Stimulated activated effector memory CD8-positive, alpha-beta T cell treated with anti-CD3 and anti-CD28 coated beads, Interleukin-12 subunit alpha, Interleukin-12 subunit beta, amount 100 ng/mL, for 72 hours (primary cell): Measurements from ENCODE around the gene PCDHGC3.

Experiments
- ATAC-seq: fragments of 150-1000 bp; cut with Tn5 transposase; 2 replicates; pipeline ENCODE4 v1.10.0; 2021
- DNase-seq, 2 donors: peaks; one replicate each; pipeline ENCODE4 v3.0.0; 2021 to 2022; ENCODE audit warnings: low spot score in 2 of 2
- H3K27ac Mint-ChIP-seq: one replicate; pipeline ENCODE4 v1.8.0; 2022; ENCODE audit warnings: mild to moderate bottlenecking, mixed read lengths
- H3K36me3 Mint-ChIP-seq: one replicate; pipeline ENCODE4 v1.8.0; 2022; ENCODE audit warnings: mild to moderate bottlenecking, mixed read lengths
- H3K4me1 Mint-ChIP-seq: one replicate; pipeline ENCODE4 v1.8.0; 2022; ENCODE audit warnings: mixed read lengths
- H3K4me3 Mint-ChIP-seq: one replicate; pipeline ENCODE4 v1.8.0; 2022; ENCODE audit warnings: mild to moderate bottlenecking, mixed read lengths
- H3K9me3 Mint-ChIP-seq: one replicate; pipeline ENCODE4 v1.8.0; 2022; ENCODE audit warnings: mixed read lengths

The PCDHGC3 gene

DNA sequence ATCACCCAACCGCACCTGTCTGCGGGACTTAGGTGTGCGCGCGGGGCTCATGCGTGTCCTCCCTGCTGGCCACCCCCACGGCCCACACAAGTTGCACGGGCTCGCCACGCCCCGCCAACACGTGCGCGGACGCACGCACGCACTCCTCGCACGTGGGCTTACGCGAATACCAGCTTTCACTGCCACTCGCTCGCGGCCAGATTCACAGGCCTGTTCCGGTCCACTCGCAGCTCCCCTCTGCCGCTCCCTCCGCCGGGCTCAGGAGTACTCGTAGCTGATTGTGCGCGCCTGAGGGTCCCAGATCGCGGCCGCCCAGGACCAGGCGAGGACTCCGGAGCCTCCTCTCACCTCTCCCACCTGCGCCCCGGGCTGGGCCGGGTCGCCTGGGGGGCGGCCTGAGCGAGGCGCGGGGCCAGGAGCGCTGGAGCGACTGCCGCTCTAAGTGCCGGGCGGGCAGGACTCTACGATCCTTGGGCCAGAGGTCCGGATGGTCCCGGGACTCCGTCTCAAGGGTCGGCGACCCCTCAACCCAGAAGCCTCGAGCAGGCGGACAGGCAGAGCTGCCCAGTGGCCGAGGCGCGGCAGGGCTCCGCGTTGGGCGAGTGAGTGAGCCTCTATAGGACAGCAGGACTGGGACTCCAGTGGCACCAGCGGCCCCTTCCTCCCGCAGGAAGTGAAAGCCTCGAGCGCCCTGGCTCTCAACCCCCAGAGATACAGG, 16.6 kb downstream of the PCDHGC3 start:
- no peak overlapping the region for H3K27ac Mint-ChIP-seq
- no peaks in the 10 kb centered on the region for H3K36me3 Mint-ChIP-seq
- peak overlapping the region; percentile 67 for H3K4me3 Mint-ChIP-seq
- no peaks in the 10 kb centered on the region for H3K9me3 Mint-ChIP-seq
- ATAC-seq (peak; percentile 38), DNase-seq (no peak)
- peaks cover 30% of the 10 kb centered on the region for H3K4me1 Mint-ChIP-seq

DNA sequence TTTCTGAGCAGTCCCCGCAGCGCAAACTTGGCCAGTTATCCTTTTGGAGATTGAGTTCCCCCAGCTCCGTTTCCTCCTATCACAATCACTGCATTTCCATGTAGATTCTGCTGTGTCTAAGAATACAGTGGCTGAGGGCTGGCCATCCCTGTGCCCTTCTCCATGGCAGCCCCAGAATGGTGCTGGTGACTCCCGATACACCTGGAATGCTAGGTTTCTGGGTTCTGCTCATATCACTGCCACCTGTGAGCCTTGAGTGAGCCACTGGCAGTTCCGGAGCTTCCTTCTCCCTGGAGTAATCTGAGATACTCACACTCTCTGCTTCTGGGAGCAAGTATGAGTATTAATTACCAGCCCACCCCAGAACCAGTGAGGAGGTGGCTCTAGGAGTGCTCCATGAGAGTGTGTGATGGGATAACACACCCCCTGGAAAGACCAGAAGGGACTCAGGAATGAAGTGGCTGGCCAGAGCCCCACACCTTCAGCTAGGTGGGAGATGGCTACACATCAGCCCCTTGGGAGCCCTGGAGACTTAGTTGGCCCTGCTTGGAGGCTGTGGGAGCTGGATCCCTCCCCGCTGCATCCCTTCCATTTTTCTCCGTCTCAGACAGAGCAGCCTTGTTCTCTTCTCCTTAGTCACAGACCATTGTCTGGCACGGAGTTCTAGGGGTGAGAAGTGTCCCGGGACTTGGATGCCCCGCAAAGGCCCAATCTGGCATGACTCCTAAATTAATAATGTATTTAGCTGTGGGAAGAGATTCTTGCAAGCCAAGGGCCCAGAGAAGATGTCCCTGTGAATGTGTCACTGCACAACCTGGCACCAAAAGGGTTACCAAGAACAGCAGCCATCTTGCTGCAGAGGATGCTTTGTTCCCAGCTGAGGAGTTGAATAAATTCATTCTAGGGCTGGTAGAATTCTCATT, 18.0 kb downstream of the PCDHGC3 start:
- H3K9me3 Mint-ChIP-seq, result no peaks in the 10 kb centered on the region
- H3K4me1 Mint-ChIP-seq, result peaks cover 30% of the 10 kb centered on the region
- no peak overlapping the region for H3K27ac Mint-ChIP-seq
- no peak overlapping the region for H3K4me3 Mint-ChIP-seq
- ATAC-seq, result no peak
- H3K36me3 Mint-ChIP-seq, result no peaks in the 10 kb centered on the region
- DNase-seq, result no peak

GRCh38 chr5:141494761-141495452, 19.1 kb downstream of the PCDHGC3 start:
- H3K4me1 Mint-ChIP-seq, result peaks cover 30% of the 10 kb centered on the region
- ATAC-seq, result peak; percentile 46
- H3K36me3 Mint-ChIP-seq, result no peaks in the 10 kb centered on the region
- H3K9me3 Mint-ChIP-seq, result no peaks in the 10 kb centered on the region
- no peak overlapping the region for H3K27ac Mint-ChIP-seq
- H3K4me3 Mint-ChIP-seq, result peak overlapping the region; percentile 31
- no peak for DNase-seq

DNA sequence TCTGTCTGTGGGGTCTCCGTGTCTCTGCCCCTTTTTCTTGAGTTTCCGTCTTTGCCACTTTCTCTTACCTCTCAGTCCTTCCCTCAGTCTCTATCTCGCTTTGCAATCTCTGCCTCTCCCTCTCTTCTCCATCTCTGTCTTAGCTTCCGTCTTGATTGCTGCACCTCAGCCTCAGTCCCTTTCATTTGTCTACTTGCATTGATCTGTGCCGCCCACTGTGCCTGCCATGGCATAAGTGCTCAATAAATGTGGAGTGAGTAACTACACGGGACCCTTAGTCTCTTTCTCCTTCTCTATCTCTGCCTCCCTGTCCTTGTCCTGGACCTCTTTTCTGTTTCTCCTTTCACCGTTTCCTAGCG, 19.7 kb downstream of the PCDHGC3 start:
- Mint-ChIP-seq H3K36me3 (no peaks in the 10 kb centered on the region), H3K4me1 (peaks cover 30% of the 10 kb centered on the region), H3K27ac (no peak overlapping the region), H3K4me3 (peak overlapping the region; percentile 31), H3K9me3 (no peaks in the 10 kb centered on the region)
- DNase-seq (no peak), ATAC-seq (no peak)

GRCh38 chr5:141496038-141496437, 20.3 kb downstream of the PCDHGC3 start:
- no peak for ATAC-seq
- H3K4me3 Mint-ChIP-seq, result no peak overlapping the region
- H3K9me3 Mint-ChIP-seq, result no peaks in the 10 kb centered on the region
- no peak overlapping the region for H3K27ac Mint-ChIP-seq
- H3K36me3 Mint-ChIP-seq, result no peaks in the 10 kb centered on the region
- DNase-seq, result no peak
- peaks cover 27% of the 10 kb centered on the region for H3K4me1 Mint-ChIP-seq

GRCh38 chr5:141501761-141502160, 26.0 kb downstream of the PCDHGC3 start:
- Mint-ChIP-seq H3K9me3 (no peaks in the 10 kb centered on the region), H3K36me3 (no peaks in the 10 kb centered on the region), H3K4me1 (no peaks in the 10 kb centered on the region), H3K4me3 (no peak overlapping the region), H3K27ac (no peak overlapping the region)
- ATAC-seq (no peak), DNase-seq (no peak)

- DNase-seq, result no peak
- no peak overlapping the region for H3K27ac Mint-ChIP-seq
Measured at GRCh38 chr5:141503681-141504080, 27.9 kb downstream of the PCDHGC3 start.

DNA sequence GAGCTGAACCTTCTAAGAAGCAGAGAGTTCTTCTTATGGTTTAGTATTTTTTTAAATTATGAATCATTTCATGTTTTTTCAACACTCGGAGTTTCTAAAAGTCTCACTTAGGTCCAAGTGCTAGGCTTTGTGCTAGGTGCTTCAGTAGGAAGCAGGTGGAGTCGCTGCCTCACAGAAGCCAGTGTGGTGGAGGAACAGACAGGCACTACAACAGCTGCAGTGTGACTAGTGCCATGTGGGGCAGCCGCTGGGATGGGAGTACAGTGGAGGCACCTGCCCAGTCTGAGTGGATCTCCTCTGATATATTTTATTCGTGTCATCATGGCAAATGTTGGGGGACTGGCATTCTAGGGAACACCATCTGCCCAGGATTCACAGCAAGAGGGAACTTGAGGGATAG, 28.4 kb downstream of the PCDHGC3 start:
- Mint-ChIP-seq H3K27ac (no peak overlapping the region), H3K4me1 (peaks cover 9% of the 10 kb centered on the region), H3K4me3 (no peak overlapping the region), H3K9me3 (no peaks in the 10 kb centered on the region), H3K36me3 (peaks cover 3% of the 10 kb centered on the region)
- no peak for ATAC-seq
- DNase-seq, result no peak

More at GRCh38 chr5:141503681-141504080, 27.9 kb downstream of the PCDHGC3 start:
- no peaks in the 10 kb centered on the region for H3K9me3 Mint-ChIP-seq
- no peak overlapping the region for H3K4me3 Mint-ChIP-seq
- ATAC-seq, result no peak
- H3K36me3 Mint-ChIP-seq, result no peaks in the 10 kb centered on the region
- H3K4me1 Mint-ChIP-seq, result peaks cover 5% of the 10 kb centered on the region

DNA sequence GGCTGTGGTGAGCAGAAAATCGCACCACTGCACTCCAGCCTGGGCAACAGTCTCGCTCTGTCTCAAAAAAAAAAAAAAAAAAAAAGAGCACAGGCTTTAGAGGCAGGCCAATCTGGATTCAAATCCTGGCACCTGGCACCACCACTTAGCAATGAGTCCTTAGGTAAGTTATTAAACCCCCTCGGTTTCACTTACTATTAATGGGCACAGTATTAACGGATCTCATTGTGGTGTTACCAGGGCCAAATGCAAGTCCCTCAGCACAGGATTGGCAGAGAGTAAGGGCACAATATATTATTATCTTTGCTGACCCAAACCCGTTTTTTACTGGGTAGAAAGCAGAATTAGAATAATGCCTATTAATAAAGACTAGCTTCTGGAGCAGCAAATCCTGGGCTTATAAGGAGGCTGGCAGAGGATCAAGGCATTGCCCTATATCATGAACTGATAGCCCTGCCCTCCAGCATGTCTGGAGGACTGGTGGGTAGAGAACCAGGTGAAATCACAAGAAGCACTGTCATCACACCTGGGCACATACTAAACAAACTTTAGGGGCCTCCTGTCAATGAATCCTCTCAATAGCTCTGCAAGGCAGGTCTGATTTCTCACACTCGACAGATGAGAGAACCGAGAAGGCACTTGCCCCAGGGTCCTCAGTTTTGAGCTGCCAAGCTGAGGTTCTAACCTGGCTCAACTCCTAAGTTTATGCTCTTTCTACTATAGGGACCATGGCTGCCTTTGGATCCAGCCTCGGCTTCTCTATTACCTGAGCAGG, 30.8 kb downstream of the PCDHGC3 start:
- Mint-ChIP-seq H3K27ac (peak overlapping the region; percentile 15), H3K36me3 (peaks cover 7% of the 10 kb centered on the region), H3K4me3 (no peak overlapping the region), H3K9me3 (no peaks in the 10 kb centered on the region), H3K4me1 (peaks cover 17% of the 10 kb centered on the region)
- ATAC-seq (no peak), DNase-seq (no peak)

GRCh38 chr5:141507387-141508091, 31.8 kb downstream of the PCDHGC3 start:
- Mint-ChIP-seq H3K27ac (peak overlapping the region; percentile 15), H3K9me3 (no peaks in the 10 kb centered on the region)

GRCh38 chr5:141508440-141508797, 32.7 kb downstream of the PCDHGC3 start:
- DNase-seq (no peak), ATAC-seq (no peak)
- Mint-ChIP-seq H3K4me3 (no peak overlapping the region), H3K27ac (peak overlapping the region; percentile 20), H3K9me3 (no peaks in the 10 kb centered on the region), H3K4me1 (peaks cover 30% of the 10 kb centered on the region), H3K36me3 (peaks cover 7% of the 10 kb centered on the region)

More at GRCh38 chr5:141507387-141508091, 31.8 kb downstream of the PCDHGC3 start:
- peaks cover 21% of the 10 kb centered on the region for H3K4me1 Mint-ChIP-seq
- no peak overlapping the region for H3K4me3 Mint-ChIP-seq
- DNase-seq (no peak), ATAC-seq (no peak)
- H3K36me3 Mint-ChIP-seq, result peaks cover 7% of the 10 kb centered on the region

GRCh38 chr5:141508798-141509611, 33.2 kb downstream of the PCDHGC3 start:
- H3K27ac Mint-ChIP-seq, result peak overlapping the region; percentile 67
- peaks cover 7% of the 10 kb centered on the region for H3K36me3 Mint-ChIP-seq
- peak overlapping the region; percentile 33 for H3K4me3 Mint-ChIP-seq
- ATAC-seq (peak; percentile 29), DNase-seq (no peak)
- peaks cover 36% of the 10 kb centered on the region for H3K4me1 Mint-ChIP-seq
- no peaks in the 10 kb centered on the region for H3K9me3 Mint-ChIP-seq

DNA sequence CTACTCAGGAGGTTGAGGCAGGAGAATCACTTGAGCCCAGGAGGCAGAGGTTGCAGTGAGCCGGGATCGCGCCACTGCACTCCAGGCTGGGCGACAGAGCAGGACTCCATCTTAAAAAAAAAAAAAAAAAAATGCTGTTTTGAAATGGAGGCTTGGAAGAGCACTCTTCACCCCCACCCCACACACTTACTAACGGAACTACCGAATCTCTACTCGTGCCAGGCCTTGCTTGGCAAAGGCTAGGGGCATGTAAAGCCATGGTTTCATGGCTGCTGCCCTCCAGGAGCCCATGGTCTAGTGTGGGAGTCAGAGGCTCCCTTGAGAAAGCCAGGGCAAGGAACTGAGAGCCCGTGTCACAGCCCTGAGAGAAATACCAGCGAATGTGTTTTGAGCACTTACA, 34.4 kb downstream of the PCDHGC3 start:
- Mint-ChIP-seq H3K36me3 (peaks cover 7% of the 10 kb centered on the region), H3K4me3 (no peak overlapping the region), H3K27ac (peak overlapping the region; percentile 23), H3K9me3 (no peaks in the 10 kb centered on the region), H3K4me1 (peaks cover 47% of the 10 kb centered on the region)
- ATAC-seq, result no peak
- no peak for DNase-seq
